ENCODE data around the gene CHPT1. TPM values are rescaled to one million over a fixed set of nuclear protein-coding genes. Genes with fewer than 3 reads are reported as not detected.

CHPT1 gene
- total and polyA plus RNA-seq, 9 of the 15 experiments (the other 6 are each of a cell fraction or from before 2014, with no cell fraction given): 15.3 to 210 (median 91.9) TPM

DNA sequence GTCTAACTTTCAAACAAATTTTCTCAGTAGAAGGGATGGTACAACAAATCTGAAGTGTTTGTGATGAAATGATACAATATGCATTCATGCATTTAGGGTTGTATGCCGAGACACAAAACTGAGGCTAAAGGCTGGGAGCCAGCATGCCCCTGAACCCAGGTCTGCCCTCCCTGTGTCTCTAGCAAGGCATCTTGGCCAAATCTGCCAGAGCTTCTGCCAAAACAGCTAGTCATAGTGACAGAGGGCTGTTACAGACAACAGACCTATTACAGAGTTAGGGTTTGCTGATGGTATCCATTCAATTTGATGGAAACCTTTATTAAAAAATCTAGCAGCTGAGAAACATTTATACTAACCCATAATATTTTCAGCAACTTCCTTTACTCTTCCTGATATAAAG is 11.3 kb upstream of the CHPT1 start (continued):
- TF ChIP-seq, protein P1, sequence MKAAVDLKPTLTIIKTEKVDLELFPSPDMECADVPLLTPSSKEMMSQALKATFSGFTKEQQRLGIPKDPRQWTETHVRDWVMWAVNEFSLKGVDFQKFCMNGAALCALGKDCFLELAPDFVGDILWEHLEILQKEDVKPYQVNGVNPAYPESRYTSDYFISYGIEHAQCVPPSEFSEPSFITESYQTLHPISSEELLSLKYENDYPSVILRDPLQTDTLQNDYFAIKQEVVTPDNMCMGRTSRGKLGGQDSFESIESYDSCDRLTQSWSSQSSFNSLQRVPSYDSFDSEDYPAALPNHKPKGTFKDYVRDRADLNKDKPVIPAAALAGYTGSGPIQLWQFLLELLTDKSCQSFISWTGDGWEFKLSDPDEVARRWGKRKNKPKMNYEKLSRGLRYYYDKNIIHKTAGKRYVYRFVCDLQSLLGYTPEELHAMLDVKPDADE (conservative IDR thresholded peaks at IDR 0.05; ENCODE audit: control insufficient read depth, low read depth, low read length): no peak
- TF ChIP-seq EWSR1 (IDR thresholded peaks at IDR 0.05; ENCODE audit: borderline replicate concordance, low read depth, partially characterized antibody): no peak
- TF ChIP-seq L3MBTL2 (IDR thresholded peaks at IDR 0.05): no peak
- TF ChIP-seq RAD51 (IDR thresholded peaks at IDR 0.05; ENCODE audit: borderline replicate concordance, low read depth): no peak
- TF ChIP-seq, protein P2, sequence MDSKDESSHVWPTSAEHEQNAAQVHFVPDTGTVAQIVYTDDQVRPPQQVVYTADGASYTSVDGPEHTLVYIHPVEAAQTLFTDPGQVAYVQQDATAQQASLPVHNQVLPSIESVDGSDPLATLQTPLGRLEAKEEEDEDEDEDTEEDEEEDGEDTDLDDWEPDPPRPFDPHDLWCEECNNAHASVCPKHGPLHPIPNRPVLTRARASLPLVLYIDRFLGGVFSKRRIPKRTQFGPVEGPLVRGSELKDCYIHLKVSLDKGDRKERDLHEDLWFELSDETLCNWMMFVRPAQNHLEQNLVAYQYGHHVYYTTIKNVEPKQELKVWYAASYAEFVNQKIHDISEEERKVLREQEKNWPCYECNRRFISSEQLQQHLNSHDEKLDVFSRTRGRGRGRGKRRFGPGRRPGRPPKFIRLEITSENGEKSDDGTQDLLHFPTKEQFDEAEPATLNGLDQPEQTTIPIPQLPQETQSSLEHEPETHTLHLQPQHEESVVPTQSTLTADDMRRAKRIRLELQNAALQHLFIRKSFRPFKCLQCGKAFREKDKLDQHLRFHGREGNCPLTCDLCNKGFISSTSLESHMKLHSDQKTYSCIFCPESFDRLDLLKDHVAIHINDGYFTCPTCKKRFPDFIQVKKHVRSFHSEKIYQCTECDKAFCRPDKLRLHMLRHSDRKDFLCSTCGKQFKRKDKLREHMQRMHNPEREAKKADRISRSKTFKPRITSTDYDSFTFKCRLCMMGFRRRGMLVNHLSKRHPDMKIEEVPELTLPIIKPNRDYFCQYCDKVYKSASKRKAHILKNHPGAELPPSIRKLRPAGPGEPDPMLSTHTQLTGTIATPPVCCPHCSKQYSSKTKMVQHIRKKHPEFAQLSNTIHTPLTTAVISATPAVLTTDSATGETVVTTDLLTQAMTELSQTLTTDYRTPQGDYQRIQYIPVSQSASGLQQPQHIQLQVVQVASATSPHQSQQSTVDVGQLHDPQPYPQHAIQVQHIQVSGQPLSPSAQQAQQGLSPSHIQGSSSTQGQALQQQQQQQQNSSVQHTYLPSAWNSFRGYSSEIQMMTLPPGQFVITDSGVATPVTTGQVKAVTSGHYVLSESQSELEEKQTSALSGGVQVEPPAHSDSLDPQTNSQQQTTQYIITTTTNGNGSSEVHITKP (IDR thresholded peaks at IDR 0.05; ENCODE audit: partially characterized antibody): no peak

DNA sequence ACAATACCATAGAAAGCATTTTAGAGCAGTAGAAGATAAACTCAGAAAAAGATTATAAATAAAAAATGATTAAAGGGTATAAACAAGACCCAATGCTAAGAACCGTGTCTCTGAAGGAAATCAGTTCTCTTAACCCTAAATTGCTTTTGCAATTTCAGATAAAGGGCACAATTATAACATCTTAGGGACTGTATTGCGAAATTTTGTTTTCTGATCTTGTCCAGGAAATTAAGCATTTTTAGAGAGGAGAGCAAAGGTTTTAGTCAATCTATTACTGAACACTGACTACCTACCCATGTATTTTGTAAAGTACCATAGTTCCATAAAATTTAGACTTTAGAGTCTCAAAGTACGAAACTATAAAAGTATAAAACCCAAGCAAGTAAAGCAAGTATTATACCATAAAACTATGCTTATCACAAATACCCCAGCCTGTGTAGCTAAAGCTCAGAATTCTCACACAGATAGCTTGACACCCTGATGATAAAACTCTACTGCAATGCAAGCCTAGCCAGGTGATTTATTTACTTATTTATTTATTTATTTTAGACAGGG is 6.8 kb upstream of the CHPT1 start:
- ATAC-seq (no peak), DNase-seq (ENCODE audit: extremely low read depth in 1 of 4, low spot score in 3 of 4) (no peak), FAIRE-seq (no peak)
- ChIA-PET CTCF (ENCODE audit: low intra/inter-chr PET ratio) (no interaction called here), POLR2A (no interaction called here)
- no peaks in the 10 kb centered on the region for H3K79me2 ChIP-seq (ENCODE audit: control insufficient read depth, insufficient read depth, low read length)
- no peaks in the 10 kb centered on the region for H4K20me1 ChIP-seq (replicated peaks; ENCODE audit: control insufficient read depth, insufficient read depth, low read length)
- intact Hi-C loops (cut with micrococcal nuclease): no loop called here
- H3K9ac ChIP-seq (ENCODE audit: insufficient read depth in 1 of 2, low read depth in 2 of 2, low read length in 2 of 2): no peak overlapping the region
- H3K4me1 ChIP-seq (replicated peaks in 1 of 2; ENCODE audit: control insufficient read depth in 2 of 2, insufficient read depth in 2 of 2, low read length in 2 of 2): peaks cover 0 to 9% of the 10 kb centered on the region in 2 experiments; a peak in 3 of 5 replicates
- no peak overlapping the region for H3K4me2 ChIP-seq (ENCODE audit: insufficient read depth, low read length)
- no peaks in the 10 kb centered on the region for H3K36me3 ChIP-seq (ENCODE audit: control insufficient read depth, insufficient read depth, low read length)
- peaks cover 7% of the 10 kb centered on the region for H3K9me3 ChIP-seq (replicated peaks; ENCODE audit: control insufficient read depth, insufficient read depth, low read depth, low read length)
- no peaks in the 10 kb centered on the region for H3K27me3 ChIP-seq (ENCODE audit: control insufficient read depth in 2 of 2, insufficient read depth in 2 of 2, low read length in 2 of 2)
- no TSS peak for BruUV-seq (replicated peaks)
- no peak overlapping the region for H3K27ac ChIP-seq (ENCODE audit: extremely low read depth, low read depth, low read length)
- whole genome bisulfite sequencing (ENCODE audit: insufficient coverage, low coverage, missing lambda C conversion rate): 21% methylated on average over 3 of the region's 3 CpGs
- H3K4me3 ChIP-seq: no peak overlapping the region
- no peak overlapping the region for H2AFZ ChIP-seq (ENCODE audit: low read depth, low read length)
- no peaks in the 10 kb centered on the region for H3K9me1 ChIP-seq (ENCODE audit: control insufficient read depth, insufficient read depth, low read length)
- in situ Hi-C loops (cut with MboI): no loop called here
- TF ChIP-seq NR2C1 (IDR thresholded peaks at IDR 0.05) (no peak), NR2C1 (tag; IDR thresholded peaks at IDR 0.05) (no peak), MCM3 (IDR thresholded peaks at IDR 0.05) (no peak), KDM5B (IDR thresholded peaks at IDR 0.05; ENCODE audit: insufficient replicate concordance, low read depth, low read length) (no peak)
- TF ChIP-seq, protein P3, sequence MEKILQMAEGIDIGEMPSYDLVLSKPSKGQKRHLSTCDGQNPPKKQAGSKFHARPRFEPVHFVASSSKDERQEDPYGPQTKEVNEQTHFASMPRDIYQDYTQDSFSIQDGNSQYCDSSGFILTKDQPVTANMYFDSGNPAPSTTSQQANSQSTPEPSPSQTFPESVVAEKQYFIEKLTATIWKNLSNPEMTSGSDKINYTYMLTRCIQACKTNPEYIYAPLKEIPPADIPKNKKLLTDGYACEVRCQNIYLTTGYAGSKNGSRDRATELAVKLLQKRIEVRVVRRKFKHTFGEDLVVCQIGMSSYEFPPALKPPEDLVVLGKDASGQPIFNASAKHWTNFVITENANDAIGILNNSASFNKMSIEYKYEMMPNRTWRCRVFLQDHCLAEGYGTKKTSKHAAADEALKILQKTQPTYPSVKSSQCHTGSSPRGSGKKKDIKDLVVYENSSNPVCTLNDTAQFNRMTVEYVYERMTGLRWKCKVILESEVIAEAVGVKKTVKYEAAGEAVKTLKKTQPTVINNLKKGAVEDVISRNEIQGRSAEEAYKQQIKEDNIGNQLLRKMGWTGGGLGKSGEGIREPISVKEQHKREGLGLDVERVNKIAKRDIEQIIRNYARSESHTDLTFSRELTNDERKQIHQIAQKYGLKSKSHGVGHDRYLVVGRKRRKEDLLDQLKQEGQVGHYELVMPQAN (IDR thresholded peaks at IDR 0.05; ENCODE audit: borderline replicate concordance): no peak

Data from K562 (cell line).